ENCODE measurements around the gene NPR2.

GRCh38 chr9:35769763-35770162, 21.6 kb upstream of the NPR2 start:
- TF ChIP-seq POLR2A (IDR thresholded peaks at IDR 0.05; ENCODE audit: low read length): no peak
- TF ChIP-seq GATA1 (IDR thresholded peaks at IDR 0.05; ENCODE audit: low read depth, low read length): no peak

All from erythroblast (primary cell).